Liver (tissue), 9 donors: ENCODE data around the gene RAMAC. TPM values are rescaled to one million over a fixed set of nuclear protein-coding genes. Genes with fewer than 3 reads are reported as not detected.

ENCODE experiments used
- DNase-seq: peaks from one replicate; pipeline ENCODE4 v3.0.0-alpha.2; 2017; ENCODE audit warnings: low spot score
- H3K27ac ChIP-seq, 2 donors: one replicate each; pipeline ENCODE4 v1.7.0; 2013; ENCODE audit warnings: inconsistent platforms in 2 of 2, low read length in 2 of 2, control low read depth in 1 of 2, low read depth in 1 of 2, mild to moderate bottlenecking in 1 of 2
- H3K27me3 ChIP-seq, 4 donors: one replicate each; pipeline versions ENCODE4 v1.6.1 to v1.7.0; 2013; ENCODE audit warnings: low read length in 3 of 4, inconsistent platforms in 1 of 4, mild to moderate bottlenecking in 1 of 4, moderate library complexity in 1 of 4; ENCODE audit not compliant: control insufficient read depth in 4 of 4, insufficient read depth in 4 of 4
- H3K36me3 ChIP-seq, 4 donors: one replicate each; pipeline versions ENCODE4 v1.6.1 to v1.7.0; 2013; ENCODE audit warnings: low read length in 3 of 4, mild to moderate bottlenecking in 3 of 4, low read depth in 1 of 4, moderate library complexity in 1 of 4; ENCODE audit not compliant: control insufficient read depth in 4 of 4, insufficient read depth in 3 of 4
- H3K4me1 ChIP-seq, 4 donors: one replicate each; pipeline versions ENCODE4 v1.6.1 to v1.7.0; 2013; ENCODE audit warnings: low read length in 3 of 4, mild to moderate bottlenecking in 3 of 4, moderate library complexity in 1 of 4; ENCODE audit not compliant: control insufficient read depth in 4 of 4, insufficient read depth in 4 of 4
- H3K4me3 ChIP-seq, 3 donors: one replicate each; pipeline versions ENCODE4 v1.6.1 to v1.7.0; 2013; ENCODE audit warnings: low read length in 3 of 3, control low read depth in 1 of 3, low read depth in 1 of 3, mild to moderate bottlenecking in 1 of 3
- H3K9ac ChIP-seq, 2 donors: one replicate each; pipeline ENCODE4 v1.7.0; 2013; ENCODE audit warnings: low read length in 2 of 2, mild to moderate bottlenecking in 2 of 2, moderate library complexity in 2 of 2, control low read depth in 1 of 2, low read depth in 1 of 2
- H3K9me3 ChIP-seq, 4 donors: one replicate each; pipeline versions ENCODE4 v1.6.1 to v1.7.0; 2013; ENCODE audit warnings: low read length in 3 of 4; ENCODE audit not compliant: control insufficient read depth in 4 of 4
- ATF3 ChIP-seq: IDR thresholded peaks from 2 replicates; pipeline ENCODE4 v1.6.1; 2016; ENCODE audit warnings: antibody characterized with exemption
- EGR1 ChIP-seq, 2 donors: IDR thresholded peaks; 2 replicates each; pipeline ENCODE4 v1.6.1; 2016 to 2018; ENCODE audit warnings: antibody characterized with exemption in 2 of 2, low read depth in 2 of 2
- FOXA1 ChIP-seq: IDR thresholded peaks from 2 replicates; pipeline ENCODE4 v1.6.1; 2016; ENCODE audit warnings: antibody characterized with exemption
- GABPA ChIP-seq, 2 donors: IDR thresholded peaks in 1 of 2; conservative IDR thresholded peaks in 1 of 2; 2 replicates each; pipeline ENCODE4 v1.6.1; 2016; ENCODE audit warnings: antibody characterized with exemption in 2 of 2, mild to moderate bottlenecking in 1 of 2, moderate library complexity in 1 of 2
- HNF4A ChIP-seq, 2 donors: conservative IDR thresholded peaks; 2 replicates each; pipeline ENCODE4 v1.6.1; 2016; ENCODE audit warnings: antibody characterized with exemption in 2 of 2, mild to moderate bottlenecking in 2 of 2
- HNF4G ChIP-seq: IDR thresholded peaks from 2 replicates; pipeline ENCODE4 v1.6.1; 2016; ENCODE audit warnings: antibody characterized with exemption
- RAD21 ChIP-seq, 2 donors: IDR thresholded peaks; 2 replicates each; pipeline ENCODE4 v1.6.1; 2016; ENCODE audit warnings: antibody characterized with exemption in 2 of 2, mild to moderate bottlenecking in 2 of 2
- RXRA ChIP-seq, 2 donors: IDR thresholded peaks; 2 replicates each; pipeline ENCODE4 v1.6.1; 2017 to 2018; ENCODE audit warnings: antibody characterized with exemption in 2 of 2, mild to moderate bottlenecking in 1 of 2
- SP1 ChIP-seq: IDR thresholded peaks from 2 replicates; pipeline ENCODE4 v1.6.1; 2018; ENCODE audit warnings: antibody characterized with exemption, mild to moderate bottlenecking
- TAF1 ChIP-seq: conservative IDR thresholded peaks from 2 replicates; pipeline ENCODE4 v1.6.1; 2016; ENCODE audit warnings: antibody characterized with exemption, mild to moderate bottlenecking
- YY1 ChIP-seq: IDR thresholded peaks from 2 replicates; pipeline ENCODE4 v1.6.1; 2016; ENCODE audit warnings: antibody characterized with exemption, mild to moderate bottlenecking
- WGBS: extraction: QIAGEN DNeasy Blood & Tissue Kit; methylation state at CpG from one replicate; pipeline ENCODE4 v1.1.7; 2013; 5-methylcytosine and 5-hydroxymethylcytosine counted together
- polyA plus RNA-seq, 2 donors: library from polyadenylated mRNA; stranded (reverse) in 1 of 2; unstranded in 1 of 2; fragments of 200-250 nt in 1 of 2; fragments of >200 nt in 1 of 2; fragmentation: Nextera tagmentation in 1 of 2; extraction: Ambion mirVana in 1 of 2; gene quantifications; one replicate each; pipeline versions ENCODE4 v1.2.1 to v1.2.3, GENCODE V29; 2013 to 2015
- total RNA-seq, 2 donors: library from RNA; depleted of rRNA; stranded (reverse); fragments of >200 nt; gene quantifications; one replicate each; pipeline ENCODE4 v1.2.3, GENCODE V29; 2014
- TF ChIP-seq, protein P1 (sequence below): fragments of 150-350 bp; IDR thresholded peaks from 2 replicates; pipeline ENCODE4 v1.5.1; 2017; ENCODE audit warnings: improper control_type of control experiment, low read depth, low read length; ENCODE audit not compliant: missing input control
- TF ChIP-seq, protein P2 (sequence below): IDR thresholded peaks from 2 replicates; pipeline ENCODE4 v1.6.1; 2016; ENCODE audit warnings: antibody characterized with exemption
- TF ChIP-seq, protein P3 (sequence below): IDR thresholded peaks from 2 replicates; pipeline ENCODE4 v1.6.1; 2016; ENCODE audit warnings: antibody characterized with exemption, mild to moderate bottlenecking
- TF ChIP-seq, protein P4 (sequence below): IDR thresholded peaks from 2 replicates; pipeline ENCODE4 v1.6.1; 2016; ENCODE audit warnings: antibody characterized with exemption
- donor health status: healthy.
- donor health status: healthy.
- donor health status: healthy.
- donor health status: healthy.
- donor health status: healthy.

RAMAC gene
- total and polyA plus RNA-seq, 4 donors, result 10.0 to 26.1 (median 16.6) TPM

DNA sequence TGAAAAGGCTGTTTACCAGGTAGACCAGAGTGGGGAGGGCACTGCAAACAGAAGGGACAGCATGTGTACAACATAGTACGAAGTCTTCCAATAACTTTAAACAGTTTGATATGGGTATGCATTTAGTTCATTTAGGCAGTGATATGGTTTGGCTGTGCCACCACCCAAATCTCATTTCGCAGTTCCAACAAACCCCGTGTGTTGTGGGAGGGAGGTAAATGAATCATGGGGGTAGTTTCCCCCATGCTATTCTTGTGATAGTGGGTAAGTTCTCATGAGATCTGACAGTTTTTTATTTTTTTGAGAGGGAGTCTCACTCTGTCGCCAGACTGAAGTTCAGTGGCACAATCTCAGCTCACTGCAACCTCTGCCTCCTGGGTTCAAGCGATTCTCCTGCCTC lies 7.6 kb upstream of the RAMAC start:
- H3K9ac ChIP-seq, result no peak overlapping the region
- 95% methylated on average over 5 of the region's 5 CpGs for WGBS
- H3K4me1 ChIP-seq, result no peaks in the 10 kb centered on the region
- TF ChIP-seq, protein P1, sequence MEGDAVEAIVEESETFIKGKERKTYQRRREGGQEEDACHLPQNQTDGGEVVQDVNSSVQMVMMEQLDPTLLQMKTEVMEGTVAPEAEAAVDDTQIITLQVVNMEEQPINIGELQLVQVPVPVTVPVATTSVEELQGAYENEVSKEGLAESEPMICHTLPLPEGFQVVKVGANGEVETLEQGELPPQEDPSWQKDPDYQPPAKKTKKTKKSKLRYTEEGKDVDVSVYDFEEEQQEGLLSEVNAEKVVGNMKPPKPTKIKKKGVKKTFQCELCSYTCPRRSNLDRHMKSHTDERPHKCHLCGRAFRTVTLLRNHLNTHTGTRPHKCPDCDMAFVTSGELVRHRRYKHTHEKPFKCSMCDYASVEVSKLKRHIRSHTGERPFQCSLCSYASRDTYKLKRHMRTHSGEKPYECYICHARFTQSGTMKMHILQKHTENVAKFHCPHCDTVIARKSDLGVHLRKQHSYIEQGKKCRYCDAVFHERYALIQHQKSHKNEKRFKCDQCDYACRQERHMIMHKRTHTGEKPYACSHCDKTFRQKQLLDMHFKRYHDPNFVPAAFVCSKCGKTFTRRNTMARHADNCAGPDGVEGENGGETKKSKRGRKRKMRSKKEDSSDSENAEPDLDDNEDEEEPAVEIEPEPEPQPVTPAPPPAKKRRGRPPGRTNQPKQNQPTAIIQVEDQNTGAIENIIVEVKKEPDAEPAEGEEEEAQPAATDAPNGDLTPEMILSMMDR, result no peak
- no peak for TF ChIP-seq HNF4A (conservative IDR thresholded peaks at IDR 0.05)
- TF ChIP-seq GABPA (IDR thresholded peaks at IDR 0.05 in 1 of 2, conservative IDR thresholded peaks at IDR 0.05 in 1 of 2), result no peak
- TF ChIP-seq SP1, result no peak
- TF ChIP-seq RXRA (IDR thresholded peaks at IDR 0.05), result no peak
- H3K4me3 ChIP-seq, result no peak overlapping the region
- no peaks in the 10 kb centered on the region for H3K9me3 ChIP-seq
- DNase-seq, result no peak
- no peaks in the 10 kb centered on the region for H3K27me3 ChIP-seq
- no peaks in the 10 kb centered on the region for H3K36me3 ChIP-seq
- no peak overlapping the region for H3K27ac ChIP-seq

DNA sequence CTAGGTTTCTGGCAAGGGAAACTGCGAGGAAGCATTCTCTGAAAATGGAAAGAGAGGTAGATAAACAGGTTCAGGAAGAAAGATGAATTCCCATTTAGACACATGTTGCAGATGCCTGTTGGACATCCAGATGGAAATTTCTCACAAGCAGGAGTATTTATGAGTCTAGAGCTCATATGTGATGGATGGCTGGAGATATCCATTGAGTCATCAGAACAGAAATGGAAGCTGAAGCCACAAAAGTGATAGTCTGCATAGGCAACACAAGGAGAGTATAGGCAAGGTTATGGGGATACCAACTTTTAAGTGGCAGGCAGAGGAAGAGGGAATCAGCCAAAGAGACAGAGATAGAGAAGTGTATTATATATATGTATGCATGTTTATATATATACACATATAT lies 6.3 kb upstream of the RAMAC start:
- no peaks in the 10 kb centered on the region for H3K27me3 ChIP-seq

More for the DNA sequence above, 6.3 kb upstream of the RAMAC start:
- Histone ChIP-seq H3K27ac (no peak overlapping the region), H3K4me1 (peaks cover 0 to under 1% (median under 1%) of the 10 kb centered on the region in 4 donors), H3K9me3 (no peaks in the 10 kb centered on the region), H3K9ac (no peak overlapping the region), H3K36me3 (no peaks in the 10 kb centered on the region), H3K4me3 (no peak overlapping the region)
- 100% methylated on average over 1 of the region's 1 CpG for WGBS
- DNase-seq, result no peak
- TF ChIP-seq RXRA (IDR thresholded peaks at IDR 0.05) (no peak), TAF1 (no peak), HNF4A (conservative IDR thresholded peaks at IDR 0.05) (no peak), ATF3 (no peak), EGR1 (IDR thresholded peaks at IDR 0.05; ENCODE audit: low read depth in 2 of 2) (no peak), RAD21 (IDR thresholded peaks at IDR 0.05) (no peak), FOXA1 (no peak), GABPA (IDR thresholded peaks at IDR 0.05 in 1 of 2, conservative IDR thresholded peaks at IDR 0.05 in 1 of 2) (no peak), YY1 (no peak), HNF4G (no peak)
- TF ChIP-seq, protein P2, sequence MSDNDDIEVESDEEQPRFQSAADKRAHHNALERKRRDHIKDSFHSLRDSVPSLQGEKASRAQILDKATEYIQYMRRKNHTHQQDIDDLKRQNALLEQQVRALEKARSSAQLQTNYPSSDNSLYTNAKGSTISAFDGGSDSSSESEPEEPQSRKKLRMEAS, result no peak
- TF ChIP-seq, protein P1, result no peak
- TF ChIP-seq, protein P3, sequence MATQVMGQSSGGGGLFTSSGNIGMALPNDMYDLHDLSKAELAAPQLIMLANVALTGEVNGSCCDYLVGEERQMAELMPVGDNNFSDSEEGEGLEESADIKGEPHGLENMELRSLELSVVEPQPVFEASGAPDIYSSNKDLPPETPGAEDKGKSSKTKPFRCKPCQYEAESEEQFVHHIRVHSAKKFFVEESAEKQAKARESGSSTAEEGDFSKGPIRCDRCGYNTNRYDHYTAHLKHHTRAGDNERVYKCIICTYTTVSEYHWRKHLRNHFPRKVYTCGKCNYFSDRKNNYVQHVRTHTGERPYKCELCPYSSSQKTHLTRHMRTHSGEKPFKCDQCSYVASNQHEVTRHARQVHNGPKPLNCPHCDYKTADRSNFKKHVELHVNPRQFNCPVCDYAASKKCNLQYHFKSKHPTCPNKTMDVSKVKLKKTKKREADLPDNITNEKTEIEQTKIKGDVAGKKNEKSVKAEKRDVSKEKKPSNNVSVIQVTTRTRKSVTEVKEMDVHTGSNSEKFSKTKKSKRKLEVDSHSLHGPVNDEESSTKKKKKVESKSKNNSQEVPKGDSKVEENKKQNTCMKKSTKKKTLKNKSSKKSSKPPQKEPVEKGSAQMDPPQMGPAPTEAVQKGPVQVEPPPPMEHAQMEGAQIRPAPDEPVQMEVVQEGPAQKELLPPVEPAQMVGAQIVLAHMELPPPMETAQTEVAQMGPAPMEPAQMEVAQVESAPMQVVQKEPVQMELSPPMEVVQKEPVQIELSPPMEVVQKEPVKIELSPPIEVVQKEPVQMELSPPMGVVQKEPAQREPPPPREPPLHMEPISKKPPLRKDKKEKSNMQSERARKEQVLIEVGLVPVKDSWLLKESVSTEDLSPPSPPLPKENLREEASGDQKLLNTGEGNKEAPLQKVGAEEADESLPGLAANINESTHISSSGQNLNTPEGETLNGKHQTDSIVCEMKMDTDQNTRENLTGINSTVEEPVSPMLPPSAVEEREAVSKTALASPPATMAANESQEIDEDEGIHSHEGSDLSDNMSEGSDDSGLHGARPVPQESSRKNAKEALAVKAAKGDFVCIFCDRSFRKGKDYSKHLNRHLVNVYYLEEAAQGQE, result no peak
- TF ChIP-seq, protein P4, sequence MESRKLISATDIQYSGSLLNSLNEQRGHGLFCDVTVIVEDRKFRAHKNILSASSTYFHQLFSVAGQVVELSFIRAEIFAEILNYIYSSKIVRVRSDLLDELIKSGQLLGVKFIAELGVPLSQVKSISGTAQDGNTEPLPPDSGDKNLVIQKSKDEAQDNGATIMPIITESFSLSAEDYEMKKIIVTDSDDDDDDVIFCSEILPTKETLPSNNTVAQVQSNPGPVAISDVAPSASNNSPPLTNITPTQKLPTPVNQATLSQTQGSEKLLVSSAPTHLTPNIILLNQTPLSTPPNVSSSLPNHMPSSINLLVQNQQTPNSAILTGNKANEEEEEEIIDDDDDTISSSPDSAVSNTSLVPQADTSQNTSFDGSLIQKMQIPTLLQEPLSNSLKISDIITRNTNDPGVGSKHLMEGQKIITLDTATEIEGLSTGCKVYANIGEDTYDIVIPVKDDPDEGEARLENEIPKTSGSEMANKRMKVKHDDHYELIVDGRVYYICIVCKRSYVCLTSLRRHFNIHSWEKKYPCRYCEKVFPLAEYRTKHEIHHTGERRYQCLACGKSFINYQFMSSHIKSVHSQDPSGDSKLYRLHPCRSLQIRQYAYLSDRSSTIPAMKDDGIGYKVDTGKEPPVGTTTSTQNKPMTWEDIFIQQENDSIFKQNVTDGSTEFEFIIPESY, result no peak
